Measurements from ENCODE around the gene C11orf86.

Gene C11orf86

GRCh38 chr11:67022961-67023956 lies 48.2 kb downstream of the C11orf86 start, which contains the start of gene SYT12:
SYT12 (plus strand) TSS chr11:67023134; CDS start chr11:67030145, 7,011 bp downstream.
- ATAC-seq, result no peak
- peaks cover 53% of the 10 kb centered on the region for H3K4me1 Mint-ChIP-seq
- peak within 1 kb of the TSS; percentile 65 for H3K4me3 Mint-ChIP-seq
- no peak within 1 kb of the TSS for H3K27ac Mint-ChIP-seq
- H3K36me3 Mint-ChIP-seq, result peaks cover 5% of the 10 kb centered on the region
- peaks cover 87% of the 10 kb centered on the region for H3K27me3 Mint-ChIP-seq
- peaks cover 5% of the 10 kb centered on the region for H3K9me3 Mint-ChIP-seq

- no peak for ATAC-seq
- Mint-ChIP-seq H3K36me3 (peaks cover under 1% of the 10 kb centered on the region), H3K27me3 (peaks cover 86% of the 10 kb centered on the region), H3K4me1 (peaks cover 60% of the 10 kb centered on the region), H3K4me3 (peak overlapping the region; percentile 65), H3K9me3 (peaks cover under 1% of the 10 kb centered on the region), H3K27ac (no peak overlapping the region)
Observed at GRCh38 chr11:67023957-67024353, 48.9 kb downstream of the C11orf86 start.

GRCh38 chr11:67024410-67024809 lies 49.3 kb downstream of the C11orf86 start:
- Mint-ChIP-seq H3K36me3 (no peaks in the 10 kb centered on the region), H3K27me3 (peaks cover 87% of the 10 kb centered on the region), H3K4me1 (peaks cover 63% of the 10 kb centered on the region), H3K4me3 (peak overlapping the region; percentile 20), H3K9me3 (no peaks in the 10 kb centered on the region), H3K27ac (no peak overlapping the region)
- no peak for ATAC-seq

- H3K36me3 Mint-ChIP-seq, result no peaks in the 10 kb centered on the region
- no peak overlapping the region for H3K4me3 Mint-ChIP-seq
- H3K9me3 Mint-ChIP-seq, result no peaks in the 10 kb centered on the region
- H3K27ac Mint-ChIP-seq, result no peak overlapping the region
- no peak for ATAC-seq
- peaks cover 63% of the 10 kb centered on the region for H3K4me1 Mint-ChIP-seq
- peaks cover 88% of the 10 kb centered on the region for H3K27me3 Mint-ChIP-seq
Observed at GRCh38 chr11:67024966-67025365, 49.9 kb downstream of the C11orf86 start.

GRCh38 chr11:67025750-67026149 lies 50.6 kb downstream of the C11orf86 start:
- H3K27ac Mint-ChIP-seq, result no peak overlapping the region
- H3K9me3 Mint-ChIP-seq, result no peaks in the 10 kb centered on the region

More at GRCh38 chr11:67025750-67026149, 50.6 kb downstream of the C11orf86 start:
- Mint-ChIP-seq H3K36me3 (no peaks in the 10 kb centered on the region), H3K4me1 (peaks cover 71% of the 10 kb centered on the region), H3K4me3 (no peak overlapping the region), H3K27me3 (peaks cover 88% of the 10 kb centered on the region)
- ATAC-seq, result no peak

All from stimulated activated memory B cell treated with anti-CD40 and anti-IgM and Interleukin-4, amounts not matched to agents 10 μg/mL and 1 μg/mL and 100 μg/mL, for 72 hours (primary cell).